Esophagus squamous epithelium (tissue), 5 donors: ENCODE data around the gene IMMP2L. TPM values are rescaled to one million over a fixed set of nuclear protein-coding genes. Genes with fewer than 3 reads are reported as not detected.

ENCODE experiments used
- DNase-seq: peaks from one replicate; lab custom pipeline; 2025; lab: John Stamatoyannopoulos, UW
- H3K27ac ChIP-seq, 4 donors: fragments of 200-600 bp; sonication (generic); one replicate each; pipeline ENCODE4 v1.5.1; 2016 to 2019; ENCODE audit warnings: mild to moderate bottlenecking in 1 of 4
- H3K27me3 ChIP-seq, 4 donors: fragments of 200-600 bp; sonication (generic); 1 replicate in 3 of 4; 2 replicates in 1 of 4; pipeline versions ENCODE4 v1.5.1 to v1.6.0; 2017 to 2021; ENCODE audit warnings: antibody characterized with exemption in 1 of 4
- H3K36me3 ChIP-seq, 3 donors: fragments of 200-600 bp; sonication (generic); one replicate each; pipeline ENCODE4 v1.5.1; 2016 to 2019
- H3K4me1 ChIP-seq, 3 donors: fragments of 200-600 bp; sonication (generic); one replicate each; pipeline ENCODE4 v1.5.1; 2017 to 2019
- H3K4me3 ChIP-seq, 4 donors: fragments of 200-600 bp; sonication (generic); 1 replicate in 3 of 4; 2 replicates in 1 of 4; pipeline ENCODE4 v1.5.1; 2016 to 2019; ENCODE audit warnings: mild to moderate bottlenecking in 2 of 4, moderate library complexity in 1 of 4
- H3K9me3 ChIP-seq, 3 donors: fragments of 200-600 bp; sonication (generic); one replicate each; pipeline ENCODE4 v1.5.1; 2016 to 2019
- POLR2A ChIP-seq, 4 donors: fragments of 450-650 bp; IDR thresholded peaks; one replicate each; pipeline ENCODE4 v1.6.1; 2017; ENCODE audit warnings: antibody characterized with exemption in 4 of 4, mild to moderate bottlenecking in 4 of 4, moderate library complexity in 3 of 4
- WGBS, 2 donors: methylation state at CpG; one replicate each; pipeline ENCODE4 v1.1.5; 2018; 5-methylcytosine and 5-hydroxymethylcytosine counted together
- intact Hi-C: fragments of 100-400 bp; cut with DNase I; formaldehyde crosslinking; loops from one replicate; pipeline ENCODE4 v1.15.0; 2022
- total RNA-seq, 4 donors: library from RNA; depleted of rRNA; stranded (reverse); fragments of >200 nt; gene quantifications; one replicate each; pipeline ENCODE4 v1.1.0, GENCODE V29; 2016
- TF ChIP-seq, protein P1 (sequence below), 6 experiments: fragments of 450-650 bp in 4 of 6; fragments of 200-600 bp in 2 of 6; sonication (generic) in 2 of 6; IDR thresholded peaks; one replicate each; pipeline ENCODE4 v1.5.1; 2016 to 2019; ENCODE audit warnings: antibody characterized with exemption in 6 of 6, mild to moderate bottlenecking in 4 of 6, moderate library complexity in 4 of 6
- donor health status: DM: yes; HTN: yes; CAD: no.

Gene IMMP2L
- total RNA-seq, 4 donors from 2014 or later: 1.6 to 21.7 (median 5.4) TPM

- 45 to 60% methylated on average over 2 of the region's 2 CpGs for WGBS, 2 donors
- Histone ChIP-seq H3K4me1 (no peaks in the 10 kb centered on the region), H3K27me3 (no peaks in the 10 kb centered on the region), H3K36me3 (no peaks in the 10 kb centered on the region), H3K27ac (no peak overlapping the region), H3K9me3 (no peaks in the 10 kb centered on the region), H3K4me3 (no peak overlapping the region)
- DNase-seq: no peak
- intact Hi-C loops: no loop called here
- no peak for TF ChIP-seq POLR2A (IDR thresholded peaks at IDR 0.05)
- TF ChIP-seq, protein P1, sequence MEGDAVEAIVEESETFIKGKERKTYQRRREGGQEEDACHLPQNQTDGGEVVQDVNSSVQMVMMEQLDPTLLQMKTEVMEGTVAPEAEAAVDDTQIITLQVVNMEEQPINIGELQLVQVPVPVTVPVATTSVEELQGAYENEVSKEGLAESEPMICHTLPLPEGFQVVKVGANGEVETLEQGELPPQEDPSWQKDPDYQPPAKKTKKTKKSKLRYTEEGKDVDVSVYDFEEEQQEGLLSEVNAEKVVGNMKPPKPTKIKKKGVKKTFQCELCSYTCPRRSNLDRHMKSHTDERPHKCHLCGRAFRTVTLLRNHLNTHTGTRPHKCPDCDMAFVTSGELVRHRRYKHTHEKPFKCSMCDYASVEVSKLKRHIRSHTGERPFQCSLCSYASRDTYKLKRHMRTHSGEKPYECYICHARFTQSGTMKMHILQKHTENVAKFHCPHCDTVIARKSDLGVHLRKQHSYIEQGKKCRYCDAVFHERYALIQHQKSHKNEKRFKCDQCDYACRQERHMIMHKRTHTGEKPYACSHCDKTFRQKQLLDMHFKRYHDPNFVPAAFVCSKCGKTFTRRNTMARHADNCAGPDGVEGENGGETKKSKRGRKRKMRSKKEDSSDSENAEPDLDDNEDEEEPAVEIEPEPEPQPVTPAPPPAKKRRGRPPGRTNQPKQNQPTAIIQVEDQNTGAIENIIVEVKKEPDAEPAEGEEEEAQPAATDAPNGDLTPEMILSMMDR (IDR thresholded peaks at IDR 0.05): no peak
Measured at GRCh38 chr7:111168182-111168581, 394.1 kb downstream of the IMMP2L start.

DNA sequence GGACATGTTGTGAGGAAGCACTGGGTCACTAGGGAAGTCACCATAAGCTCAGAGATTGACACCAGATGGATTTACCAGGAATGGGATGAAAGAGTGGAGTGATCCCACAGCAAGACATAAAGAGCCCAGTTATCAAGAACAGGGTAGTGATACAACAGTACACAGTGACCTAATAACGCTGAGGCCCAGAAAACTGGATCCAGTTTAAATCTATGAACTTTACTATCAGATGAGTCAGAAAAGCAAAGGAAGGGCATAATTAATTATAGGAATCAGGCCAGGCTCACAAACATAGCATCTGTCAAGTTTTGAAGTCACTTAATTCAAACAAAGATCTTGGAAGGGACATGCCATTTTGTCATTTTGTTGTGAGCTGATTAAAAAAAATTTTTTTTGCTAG lies 397.9 kb downstream of the IMMP2L start:
- Histone ChIP-seq H3K4me3 (no peak overlapping the region), H3K27me3 (no peaks in the 10 kb centered on the region), H3K36me3 (no peaks in the 10 kb centered on the region), H3K4me1 (no peaks in the 10 kb centered on the region), H3K27ac (no peak overlapping the region), H3K9me3 (no peaks in the 10 kb centered on the region)
- WGBS, 2 donors: 83 to 89% methylated on average over 1 of the region's 1 CpG
- TF ChIP-seq, protein P1 (IDR thresholded peaks at IDR 0.05): no peak
- no peak for TF ChIP-seq POLR2A (IDR thresholded peaks at IDR 0.05)
- DNase-seq: no peak
- intact Hi-C loops: no loop called here

GRCh38 chr7:111162692-111163091 lies 399.6 kb downstream of the IMMP2L start:
- Histone ChIP-seq H3K36me3 (no peaks in the 10 kb centered on the region), H3K4me1 (no peaks in the 10 kb centered on the region), H3K27me3 (no peaks in the 10 kb centered on the region), H3K27ac (no peak overlapping the region), H3K4me3 (no peak overlapping the region), H3K9me3 (no peaks in the 10 kb centered on the region)
- intact Hi-C loops: no loop called here
- TF ChIP-seq POLR2A (IDR thresholded peaks at IDR 0.05): no peak
- TF ChIP-seq, protein P1 (IDR thresholded peaks at IDR 0.05): no peak
- WGBS, 2 donors: 97 to 100% methylated on average over 2 to 3 of the region's 3 CpGs
- no peak for DNase-seq

GRCh38 chr7:111160297-111160696 lies 402.0 kb downstream of the IMMP2L start:
- Histone ChIP-seq H3K27ac (no peak overlapping the region), H3K4me3 (no peak overlapping the region), H3K9me3 (no peaks in the 10 kb centered on the region), H3K27me3 (no peaks in the 10 kb centered on the region), H3K36me3 (no peaks in the 10 kb centered on the region), H3K4me1 (no peaks in the 10 kb centered on the region)
- TF ChIP-seq, protein P1 (IDR thresholded peaks at IDR 0.05): no peak
- TF ChIP-seq POLR2A (IDR thresholded peaks at IDR 0.05): no peak
- DNase-seq: no peak
- intact Hi-C loops: no loop called here

DNA sequence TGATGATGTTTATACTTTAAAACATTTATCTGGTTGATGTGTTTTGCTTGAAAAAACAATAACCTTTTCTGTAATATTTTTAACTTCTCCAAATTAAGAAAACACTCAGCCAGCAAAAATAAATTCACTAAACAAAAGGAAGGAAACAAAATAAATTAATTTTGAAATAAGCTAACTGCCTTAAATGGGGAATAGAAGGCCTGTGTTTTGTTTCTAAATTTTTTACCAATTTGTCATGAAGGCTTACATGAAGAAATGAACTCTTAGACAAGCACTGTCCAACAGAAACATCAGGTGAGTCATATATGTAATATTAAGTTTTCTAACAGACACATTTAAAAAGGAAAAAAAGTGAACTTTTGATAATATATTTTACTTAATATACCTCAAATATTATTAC lies 402.9 kb downstream of the IMMP2L start:
- Histone ChIP-seq H3K27me3 (no peaks in the 10 kb centered on the region), H3K27ac (no peak overlapping the region), H3K4me1 (no peaks in the 10 kb centered on the region), H3K36me3 (no peaks in the 10 kb centered on the region), H3K9me3 (no peaks in the 10 kb centered on the region), H3K4me3 (no peak overlapping the region)
- intact Hi-C loops: no loop called here
- no peak for DNase-seq
- TF ChIP-seq, protein P1 (IDR thresholded peaks at IDR 0.05): no peak
- no peak for TF ChIP-seq POLR2A (IDR thresholded peaks at IDR 0.05)
